HS-5 (cell line): ENCODE measurements around the gene SHISAL2A.
"Not testable (repeated sequence)": the region's sequence is repeated elsewhere in the genome, so short reads cannot be mapped to it uniquely, and the experiment has no call there.

Experiments
- DNase-seq: peaks from one replicate; pipeline ENCODE4 v3.0.0-alpha.2; 2012; ENCODE audit warnings: low read depth

Gene SHISAL2A

GRCh38 chr1:52684545-52684944 is 51.6 kb downstream of the SHISAL2A start:
- DNase-seq, result no peak

DNA sequence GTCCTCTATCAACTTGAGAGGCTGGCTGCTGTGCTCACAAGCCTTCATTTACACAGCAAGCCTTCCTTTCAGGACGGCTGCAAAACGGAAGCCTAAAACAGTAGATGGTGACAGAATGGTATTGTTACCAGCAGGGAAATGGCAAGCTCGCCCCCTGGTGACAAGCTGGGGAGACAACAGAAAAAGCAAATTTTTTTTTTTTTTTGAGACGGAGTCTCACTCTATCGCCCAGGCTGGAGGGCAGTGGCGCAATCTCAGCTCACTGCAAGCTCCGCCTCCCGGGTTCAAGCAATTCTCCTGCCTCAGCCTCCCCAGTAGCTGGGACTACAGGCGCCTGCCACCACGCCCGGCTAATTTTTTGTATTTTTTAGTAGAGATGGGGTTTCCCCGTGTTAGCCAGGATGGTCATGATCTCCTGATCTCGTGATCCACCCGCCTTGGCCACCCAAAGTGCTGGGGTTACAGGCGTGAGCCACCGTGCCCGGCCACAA is 53.3 kb downstream of the SHISAL2A start:
- DNase-seq, result not testable (repeated sequence)

DNA sequence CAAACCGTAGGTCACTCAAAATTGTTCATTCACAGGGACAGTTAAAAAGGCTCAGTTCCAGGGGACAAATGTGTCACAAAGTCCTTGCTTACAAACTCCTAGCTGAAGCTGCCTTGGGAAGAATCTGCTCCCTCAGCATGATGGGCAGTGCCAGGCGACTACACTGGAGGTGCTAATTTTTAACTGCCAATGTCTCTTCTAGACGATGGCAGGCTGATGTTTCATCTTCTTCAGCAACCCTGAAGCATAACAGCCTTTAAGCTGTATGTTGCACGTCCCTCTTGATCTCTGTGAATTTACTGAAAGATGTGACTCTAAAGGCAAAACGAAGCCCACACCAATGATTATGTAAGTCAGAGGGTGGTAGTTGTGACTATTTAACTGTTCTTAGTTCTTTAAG is 53.9 kb downstream of the SHISAL2A start:
- no peak for DNase-seq

- no peak for DNase-seq
Measured at GRCh38 chr1:52691821-52692220, 58.9 kb downstream of the SHISAL2A start.

DNA sequence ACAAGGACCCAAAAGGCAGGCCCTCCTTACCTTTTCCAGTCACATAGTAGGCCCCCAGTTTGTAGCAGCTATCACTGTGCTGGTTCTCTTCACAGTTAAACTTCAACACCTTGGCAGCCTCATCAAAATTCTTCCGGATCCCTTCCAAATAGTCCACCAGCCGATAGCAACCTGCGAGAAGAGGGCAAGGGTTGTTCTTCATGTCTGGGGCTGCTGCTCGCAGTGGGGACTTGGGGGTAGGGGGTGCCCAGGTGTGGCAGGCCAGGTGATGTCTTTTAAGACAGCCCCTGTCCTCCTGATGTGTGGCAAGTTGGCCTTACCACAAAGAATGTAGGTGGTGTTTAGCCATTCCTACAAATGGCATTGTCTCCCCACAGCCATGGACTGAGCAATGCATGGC is 59.7 kb downstream of the SHISAL2A start:
- no peak for DNase-seq

DNA sequence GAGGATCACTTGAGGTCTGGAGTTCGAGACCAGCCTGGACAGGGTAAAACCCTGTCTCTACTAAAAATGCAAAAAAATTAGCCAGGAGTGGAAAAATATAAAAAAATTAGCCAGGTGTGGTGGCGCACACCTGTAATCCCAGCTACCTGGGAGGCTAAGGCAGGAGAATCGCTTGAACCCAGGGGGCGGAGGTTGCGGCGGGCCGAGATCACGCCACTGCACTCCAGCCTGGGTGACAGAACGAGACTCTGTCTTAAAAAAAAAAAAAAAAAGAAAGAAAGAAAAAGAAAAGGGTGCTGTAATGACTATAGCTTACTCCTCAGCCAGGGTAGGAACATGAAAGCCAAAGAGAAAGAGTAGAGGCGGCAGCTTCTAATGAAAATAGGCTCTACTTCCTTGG is 60.4 kb downstream of the SHISAL2A start:
- not testable (repeated sequence) for DNase-seq

DNA sequence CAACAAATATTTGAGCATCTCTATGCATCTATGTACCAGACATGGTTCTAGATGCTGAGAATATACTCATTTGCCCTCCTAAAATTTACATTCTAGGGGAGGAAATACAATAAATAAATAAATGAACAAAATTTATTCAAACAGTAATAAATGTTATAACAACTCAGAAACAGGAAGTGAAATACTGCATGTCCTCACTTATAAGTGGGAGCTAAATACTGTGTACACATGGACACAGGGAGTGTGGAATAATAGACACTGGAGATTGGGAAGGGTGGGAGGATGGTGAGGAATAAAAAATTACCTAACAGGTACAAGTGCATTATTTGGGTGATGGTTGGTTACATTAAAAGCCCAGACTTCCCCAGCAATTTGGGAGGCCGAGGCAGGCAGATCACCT is 60.9 kb downstream of the SHISAL2A start:
- DNase-seq, result no peak

- DNase-seq, result no peak
Measured at GRCh38 chr1:52695627-52696026, 62.7 kb downstream of the SHISAL2A start.

DNA sequence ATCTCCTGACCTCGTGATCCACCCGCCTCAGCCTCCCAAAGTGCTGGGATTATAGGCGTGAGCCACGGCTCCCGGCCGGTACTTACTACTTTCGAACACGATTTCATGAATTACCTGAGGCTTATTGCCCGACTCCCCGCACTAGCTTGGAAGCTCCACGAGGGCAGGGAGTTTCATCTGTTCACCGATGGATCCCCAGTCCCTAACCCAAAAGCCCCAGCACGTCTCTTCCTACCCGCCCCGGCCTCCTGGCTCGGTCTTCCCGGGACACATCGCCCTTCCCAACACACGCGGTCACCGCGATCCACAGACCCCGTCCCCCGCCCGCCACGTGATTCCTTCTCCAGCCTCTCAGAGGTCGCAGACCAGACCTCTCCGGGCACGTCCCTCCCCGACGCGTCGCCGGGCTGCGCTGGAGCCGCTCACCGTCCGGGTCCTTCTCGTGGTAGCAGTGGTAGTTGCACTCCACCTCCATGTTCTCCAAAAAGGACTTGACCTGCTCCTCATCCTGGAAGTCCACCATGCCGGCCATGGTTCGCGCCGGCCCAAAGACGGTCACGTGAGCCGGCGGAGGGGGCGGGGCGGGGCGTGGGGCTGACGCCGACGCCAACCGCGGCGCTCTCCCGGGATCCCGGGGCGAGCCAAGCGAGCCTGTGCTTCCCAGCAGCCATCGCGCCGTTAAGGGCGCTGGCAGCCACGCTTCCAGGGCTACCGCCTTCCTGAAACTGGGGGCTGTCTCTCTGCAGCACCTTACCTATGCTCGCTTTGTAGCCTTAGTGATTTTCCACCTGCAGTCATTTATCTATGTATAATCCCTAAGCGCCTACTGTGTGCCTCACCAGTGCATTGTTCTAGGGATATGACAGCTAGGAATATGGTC is 65.1 kb downstream of the SHISAL2A start, which contains the start of gene COA7:
Gene COA7, minus strand, starts transcription at position 553 of the 880 bp plus-strand sequence. Its CDS starts 21 bp downstream, at position 532.
- DNase-seq, result peak; percentile 53

DNA sequence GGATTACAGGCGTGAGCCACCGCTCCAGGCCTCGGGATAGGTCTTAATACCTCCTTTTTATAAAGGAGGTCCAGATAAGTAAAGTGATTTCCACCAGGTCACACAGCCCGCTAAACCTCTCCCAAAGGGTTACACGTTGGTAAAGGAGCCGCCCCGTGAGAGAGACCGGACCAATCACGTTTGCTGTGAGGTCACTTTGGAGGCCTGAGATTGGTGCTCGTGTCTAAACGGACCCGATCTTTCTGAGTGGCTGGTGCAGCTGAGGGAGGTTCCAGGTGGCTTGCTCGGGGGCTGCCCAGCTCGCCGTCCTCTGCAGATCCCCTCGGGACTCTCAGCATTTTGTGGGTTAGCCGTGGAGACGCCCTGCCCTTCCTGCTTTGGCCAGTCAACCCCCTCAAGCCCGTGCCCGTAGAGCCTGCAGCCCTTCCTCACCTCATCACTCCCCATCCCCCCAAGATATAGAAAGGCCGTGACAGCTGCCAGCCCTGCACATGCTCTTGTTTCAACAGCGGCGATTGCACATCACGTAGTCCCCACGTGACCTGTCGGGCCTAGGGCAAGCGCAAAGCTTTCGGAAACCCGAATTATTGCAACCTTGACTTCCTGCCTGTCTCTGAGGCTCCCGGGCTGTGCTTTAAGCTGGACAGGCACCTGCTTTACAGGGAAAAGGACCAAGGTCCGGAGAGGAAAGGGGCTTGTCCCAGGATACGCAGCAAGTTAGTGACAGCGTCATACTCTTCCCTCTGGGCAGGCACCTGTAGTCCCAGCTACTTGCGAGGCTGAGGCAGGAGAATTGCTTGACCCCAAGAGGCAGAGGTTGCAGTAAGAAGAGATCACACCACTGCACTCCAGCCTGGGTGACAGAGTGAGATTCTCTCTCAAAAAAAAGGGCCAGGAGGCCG is 70.2 kb downstream of the SHISAL2A start:
- DNase-seq, result peak; percentile 80

- no peak for DNase-seq
Measured at GRCh38 chr1:52706136-52706670, 73.2 kb downstream of the SHISAL2A start.
